ENCODE results near the gene AIF1L. TPM values are rescaled to one million over a fixed set of nuclear protein-coding genes. Genes with fewer than 3 reads are reported as not detected.

Gene AIF1L
- total and polyA plus RNA-seq, 2 experiments from 2014 or later = 0.28 TPM; not detected in 1

DNA sequence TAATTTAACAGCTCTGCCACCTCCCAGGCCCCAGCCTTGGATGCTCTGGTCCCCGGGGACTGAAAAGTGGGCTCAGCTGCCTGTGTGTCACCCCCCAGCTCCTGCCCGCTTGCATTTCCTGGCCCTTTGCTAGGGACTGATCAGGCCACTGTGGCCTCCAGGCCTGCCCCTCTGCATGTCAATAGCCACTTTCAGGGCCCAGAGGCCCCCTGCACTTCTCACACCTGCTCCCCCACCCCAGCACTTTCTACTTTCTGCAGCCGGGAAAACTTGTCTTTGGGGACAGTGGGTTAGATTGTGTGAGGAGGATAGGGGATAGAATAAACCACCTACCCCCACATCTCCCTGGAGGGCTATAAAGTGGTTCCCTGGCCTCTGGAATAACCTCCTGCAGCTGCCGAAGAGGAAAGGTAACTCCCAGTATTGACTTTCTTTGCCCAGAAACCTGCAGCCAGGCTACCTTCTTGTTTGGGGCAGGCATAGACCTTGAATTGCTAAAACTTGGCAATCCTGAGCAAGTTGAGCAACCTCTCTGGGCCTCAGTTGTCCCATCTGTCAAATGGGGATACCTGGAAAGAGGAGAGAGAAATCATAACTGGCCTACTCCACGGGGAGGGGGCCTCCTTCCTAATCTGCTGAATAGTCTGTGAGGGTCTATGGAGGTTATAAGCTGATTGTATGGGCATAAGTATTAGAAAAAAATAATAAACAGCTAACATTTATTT, 7.8 kb downstream of the AIF1L start:
- DNase-seq = no peak
- 65 to 69% methylated on average over 5 of the region's 5 CpGs for WGBS, 2 experiments (ENCODE audit: low coverage in 1 of 2, low lambda C conversion rate in 2 of 2, missing lambda C conversion rate in 2 of 2)

DNA sequence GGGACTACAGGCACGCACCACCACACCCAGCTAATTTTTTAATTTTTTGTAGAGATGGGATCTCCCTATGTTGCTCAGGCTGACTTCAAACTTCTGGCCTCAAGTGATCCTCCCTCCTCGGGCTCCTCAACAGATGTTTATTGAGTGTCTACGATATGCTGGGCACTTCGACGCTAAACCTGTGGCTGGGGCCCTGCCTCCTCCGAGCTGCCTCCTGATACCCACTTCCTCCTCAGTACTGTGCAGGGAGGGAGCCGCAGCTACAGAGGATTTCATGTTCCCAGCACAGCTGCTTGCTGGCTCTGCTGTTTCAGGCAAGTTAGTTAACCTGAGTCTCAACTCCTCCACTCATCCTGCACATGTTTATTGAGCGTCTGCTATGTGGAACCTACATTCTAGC, 9.6 kb downstream of the AIF1L start:
- H3K9me3 ChIP-seq (ENCODE audit: low read depth) = no peaks in the 10 kb centered on the region
- H3K36me3 ChIP-seq (ENCODE audit: low read depth) = no peaks in the 10 kb centered on the region
- no peaks in the 10 kb centered on the region for H3F3A ChIP-seq (ENCODE audit: insufficient read depth)
- in situ Hi-C loops (cut with MboI) = no loop called here
- no peaks in the 10 kb centered on the region for H3K79me2 ChIP-seq (ENCODE audit: insufficient read depth)
- 83 to 87% methylated on average over 8 of the region's 8 CpGs for WGBS, 2 experiments (ENCODE audit: low coverage in 1 of 2, low lambda C conversion rate in 2 of 2, missing lambda C conversion rate in 2 of 2)
- H2AFZ ChIP-seq = no peak overlapping the region
- H3K9ac ChIP-seq = no peak overlapping the region
- no peak overlapping the region for H3K4me2 ChIP-seq (ENCODE audit: unreplicated experiment)
- H3K4me3 ChIP-seq = no peak overlapping the region
- DNase-seq = no peak
- H3K9me2 ChIP-seq (ENCODE audit: insufficient read depth) = no peaks in the 10 kb centered on the region
- H3K27me3 ChIP-seq (replicated peaks; ENCODE audit: insufficient read depth) = peaks cover 3% of the 10 kb centered on the region; the same call in 1 of the 2 replicates
- no peak overlapping the region for H3K27ac ChIP-seq
- no peaks in the 10 kb centered on the region for H4K20me1 ChIP-seq (ENCODE audit: insufficient read depth)
- no peaks in the 10 kb centered on the region for H3K4me1 ChIP-seq (ENCODE audit: insufficient read depth)
- no peak for TF ChIP-seq EZH2 (IDR thresholded peaks at IDR 0.05; ENCODE audit: insufficient read depth, poor library complexity, severe bottlenecking)
- no peak for TF ChIP-seq EZH2phosphoT487 (IDR thresholded peaks at IDR 0.05; ENCODE audit: insufficient read depth, low read depth)

More for the DNA sequence above, 7.8 kb downstream of the AIF1L start:
- no peak overlapping the region for H2AFZ ChIP-seq
- TF ChIP-seq EZH2 (IDR thresholded peaks at IDR 0.05; ENCODE audit: insufficient read depth, poor library complexity, severe bottlenecking) (no peak), EZH2phosphoT487 (IDR thresholded peaks at IDR 0.05; ENCODE audit: insufficient read depth, low read depth) (no peak)
- no peak overlapping the region for H3K4me2 ChIP-seq (ENCODE audit: unreplicated experiment)
- no peak overlapping the region for H3K27ac ChIP-seq
- H3F3A ChIP-seq (ENCODE audit: insufficient read depth) = no peaks in the 10 kb centered on the region
- no peak overlapping the region for H3K4me3 ChIP-seq
- no peaks in the 10 kb centered on the region for H3K4me1 ChIP-seq (ENCODE audit: insufficient read depth)
- H4K20me1 ChIP-seq (ENCODE audit: insufficient read depth) = no peaks in the 10 kb centered on the region
- peaks cover 3% of the 10 kb centered on the region; the same call in 1 of the 2 replicates for H3K27me3 ChIP-seq (replicated peaks; ENCODE audit: insufficient read depth)
- no peaks in the 10 kb centered on the region for H3K36me3 ChIP-seq (ENCODE audit: low read depth)
- no peaks in the 10 kb centered on the region for H3K79me2 ChIP-seq (ENCODE audit: insufficient read depth)
- no peaks in the 10 kb centered on the region for H3K9me3 ChIP-seq (ENCODE audit: low read depth)
- H3K9ac ChIP-seq = no peak overlapping the region
- in situ Hi-C loops (cut with MboI) = no loop called here
- no peaks in the 10 kb centered on the region for H3K9me2 ChIP-seq (ENCODE audit: insufficient read depth)

DNA sequence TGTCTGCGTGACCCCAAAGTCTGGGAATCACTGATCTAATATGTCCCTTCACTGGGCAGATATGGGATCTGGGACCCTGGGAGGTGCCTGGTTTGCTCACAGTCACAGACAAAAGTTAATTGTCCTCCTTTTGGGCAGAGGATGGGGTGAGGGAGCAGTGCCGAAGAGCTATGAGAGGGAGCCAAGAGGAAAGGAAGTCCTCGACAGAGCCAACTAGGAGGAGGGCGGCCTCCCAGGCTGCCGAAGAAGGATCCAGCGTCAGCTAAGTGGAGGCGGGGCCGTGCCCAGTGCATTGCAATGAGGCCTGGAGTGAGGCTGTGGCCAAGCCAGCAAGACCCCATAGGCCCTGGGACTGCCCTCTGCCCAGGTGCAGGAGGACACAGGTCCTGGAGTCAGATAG, 11.4 kb downstream of the AIF1L start:
- Histone ChIP-seq H3K27ac (no peak overlapping the region), H3K9ac (no peak overlapping the region), H2AFZ (no peak overlapping the region), H3K9me2 (ENCODE audit: insufficient read depth) (no peaks in the 10 kb centered on the region), H3F3A (ENCODE audit: insufficient read depth) (no peaks in the 10 kb centered on the region), H3K27me3 (replicated peaks; ENCODE audit: insufficient read depth) (peaks cover 3% of the 10 kb centered on the region; the same call in 1 of the 2 replicates), H3K4me1 (ENCODE audit: insufficient read depth) (no peaks in the 10 kb centered on the region), H3K36me3 (ENCODE audit: low read depth) (no peaks in the 10 kb centered on the region), H3K4me3 (no peak overlapping the region), H3K4me2 (ENCODE audit: unreplicated experiment) (no peak overlapping the region), H4K20me1 (ENCODE audit: insufficient read depth) (no peaks in the 10 kb centered on the region), H3K9me3 (ENCODE audit: low read depth) (no peaks in the 10 kb centered on the region), H3K79me2 (ENCODE audit: insufficient read depth) (no peaks in the 10 kb centered on the region)
- no peak for DNase-seq
- in situ Hi-C loops (cut with MboI) = no loop called here
- no peak for TF ChIP-seq EZH2 (IDR thresholded peaks at IDR 0.05; ENCODE audit: insufficient read depth, poor library complexity, severe bottlenecking)
- TF ChIP-seq EZH2phosphoT487 (IDR thresholded peaks at IDR 0.05; ENCODE audit: insufficient read depth, low read depth) = no peak
- 31 to 39% methylated on average over 8 of the region's 8 CpGs for WGBS, 2 experiments (ENCODE audit: low coverage in 1 of 2, low lambda C conversion rate in 2 of 2, missing lambda C conversion rate in 2 of 2)

DNA sequence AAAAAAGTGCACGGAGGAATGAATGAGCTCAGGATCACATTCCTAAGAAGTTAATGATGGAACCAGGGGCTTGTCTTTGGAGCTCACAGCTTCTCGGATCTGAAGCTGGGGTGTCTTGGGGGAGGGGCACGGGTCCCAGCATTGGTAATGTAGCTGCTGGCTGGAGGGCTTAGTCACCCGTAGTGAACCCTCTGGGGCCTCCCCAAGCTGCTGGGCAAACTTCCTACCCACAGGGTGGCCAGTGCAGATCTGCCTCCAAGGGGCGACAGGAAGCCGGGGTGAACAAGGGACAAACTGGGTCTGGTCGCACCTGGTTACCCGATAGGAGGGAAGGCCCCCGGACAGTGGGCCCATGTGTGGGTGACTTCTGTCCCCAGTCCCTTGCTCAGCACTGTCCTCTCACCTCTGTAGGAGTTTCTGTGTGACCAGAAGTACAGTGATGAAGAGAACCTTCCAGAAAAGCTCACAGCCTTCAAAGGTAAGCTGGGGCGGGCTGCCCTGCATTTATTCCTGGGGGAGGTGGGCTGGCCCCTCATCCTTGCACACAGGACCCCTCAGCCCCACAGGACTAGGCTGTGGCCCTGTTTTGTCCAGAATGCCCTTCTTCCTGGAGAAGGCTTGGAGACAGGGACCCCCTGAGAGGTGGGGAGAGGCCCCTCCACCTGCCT, 15.0 kb downstream of the AIF1L start:
- Histone ChIP-seq H3K9me2 (ENCODE audit: insufficient read depth) (no peaks in the 10 kb centered on the region), H3K36me3 (ENCODE audit: low read depth) (no peaks in the 10 kb centered on the region), H3K9ac (no peak overlapping the region), H3K27ac (no peak overlapping the region), H3K27me3 (replicated peaks; ENCODE audit: insufficient read depth) (peaks cover 3% of the 10 kb centered on the region; the same call in 1 of the 2 replicates), H3K9me3 (ENCODE audit: low read depth) (no peaks in the 10 kb centered on the region), H3K4me3 (no peak overlapping the region), H3K4me1 (ENCODE audit: insufficient read depth) (no peaks in the 10 kb centered on the region), H4K20me1 (ENCODE audit: insufficient read depth) (no peaks in the 10 kb centered on the region), H2AFZ (no peak overlapping the region), H3F3A (ENCODE audit: insufficient read depth) (no peaks in the 10 kb centered on the region), H3K4me2 (ENCODE audit: unreplicated experiment) (no peak overlapping the region), H3K79me2 (ENCODE audit: insufficient read depth) (no peaks in the 10 kb centered on the region)
- peak; percentile 24 for DNase-seq
- WGBS, 2 experiments (ENCODE audit: low coverage in 1 of 2, low lambda C conversion rate in 2 of 2, missing lambda C conversion rate in 2 of 2) = 57 to 74% methylated on average over 8 to 10 of the region's 10 CpGs
- TF ChIP-seq EZH2phosphoT487 (IDR thresholded peaks at IDR 0.05; ENCODE audit: insufficient read depth, low read depth) (no peak), EZH2 (IDR thresholded peaks at IDR 0.05; ENCODE audit: insufficient read depth, poor library complexity, severe bottlenecking) (no peak)
- in situ Hi-C loops (cut with MboI) = no loop called here
